ENCODE results near the gene CNIH2. TPM values are rescaled to one million over a fixed set of nuclear protein-coding genes. Genes with fewer than 3 reads are reported as not detected.

CNIH2 gene
- total RNA-seq, 1 donor from 2014 or later: 21.3 TPM

DNA sequence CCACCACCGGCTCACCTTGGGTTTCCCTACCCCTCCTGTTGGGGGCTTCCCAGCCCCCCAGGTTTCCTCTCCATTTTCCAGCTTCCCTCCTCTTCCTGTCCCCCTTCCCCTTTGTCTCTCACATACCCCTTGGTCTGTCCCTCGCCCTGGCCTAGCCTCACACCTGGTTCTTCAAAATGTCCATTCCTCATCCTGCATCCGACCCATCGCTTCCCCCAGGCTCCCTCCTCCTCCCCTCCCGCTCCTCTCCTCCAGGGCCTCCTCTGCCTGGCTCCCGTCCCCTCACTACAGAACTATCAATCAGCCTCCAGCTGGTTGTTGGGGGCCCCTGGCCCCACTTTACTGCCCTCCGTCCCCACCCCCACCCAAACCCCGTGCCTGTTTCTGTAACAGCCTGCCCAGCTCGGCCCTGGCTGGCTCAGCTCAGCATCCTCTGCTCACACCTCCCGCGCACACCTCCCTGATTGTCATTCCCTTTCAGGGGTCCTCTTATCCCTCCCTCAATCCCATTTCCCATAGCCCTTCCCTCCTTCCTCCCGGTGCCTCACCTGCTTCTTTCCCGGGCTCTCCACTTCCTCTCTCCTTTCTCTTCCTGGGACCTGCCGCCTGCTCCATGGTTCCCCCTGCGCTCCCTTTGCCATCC is 1.2 kb downstream of the CNIH2 start:
- Mint-ChIP-seq H3K9me3 (no peaks in the 10 kb centered on the region), H3K36me3 (no peaks in the 10 kb centered on the region), H3K27me3 (peaks cover 4% of the 10 kb centered on the region)

DNA sequence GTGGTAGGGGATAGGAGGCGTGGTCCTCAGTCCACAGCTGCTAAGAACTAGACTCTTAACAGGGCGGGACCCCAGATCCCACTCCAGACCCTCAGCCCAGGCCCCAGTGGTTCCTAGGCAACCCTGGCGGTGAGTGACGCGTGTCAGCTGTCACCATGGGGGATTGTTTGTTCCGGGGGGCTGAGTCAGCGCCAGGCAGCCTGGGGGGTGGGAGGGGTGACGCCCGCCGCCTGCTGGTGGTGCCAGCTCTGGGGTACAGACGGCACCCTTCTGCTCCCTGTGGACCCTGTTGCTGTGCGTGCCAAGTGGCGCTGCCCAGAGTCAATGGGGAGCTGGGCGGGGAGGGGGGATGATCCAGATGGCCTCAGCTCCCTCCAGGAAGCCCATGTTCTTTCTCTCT is 2.5 kb downstream of the CNIH2 start:
- TF ChIP-seq, protein P1, sequence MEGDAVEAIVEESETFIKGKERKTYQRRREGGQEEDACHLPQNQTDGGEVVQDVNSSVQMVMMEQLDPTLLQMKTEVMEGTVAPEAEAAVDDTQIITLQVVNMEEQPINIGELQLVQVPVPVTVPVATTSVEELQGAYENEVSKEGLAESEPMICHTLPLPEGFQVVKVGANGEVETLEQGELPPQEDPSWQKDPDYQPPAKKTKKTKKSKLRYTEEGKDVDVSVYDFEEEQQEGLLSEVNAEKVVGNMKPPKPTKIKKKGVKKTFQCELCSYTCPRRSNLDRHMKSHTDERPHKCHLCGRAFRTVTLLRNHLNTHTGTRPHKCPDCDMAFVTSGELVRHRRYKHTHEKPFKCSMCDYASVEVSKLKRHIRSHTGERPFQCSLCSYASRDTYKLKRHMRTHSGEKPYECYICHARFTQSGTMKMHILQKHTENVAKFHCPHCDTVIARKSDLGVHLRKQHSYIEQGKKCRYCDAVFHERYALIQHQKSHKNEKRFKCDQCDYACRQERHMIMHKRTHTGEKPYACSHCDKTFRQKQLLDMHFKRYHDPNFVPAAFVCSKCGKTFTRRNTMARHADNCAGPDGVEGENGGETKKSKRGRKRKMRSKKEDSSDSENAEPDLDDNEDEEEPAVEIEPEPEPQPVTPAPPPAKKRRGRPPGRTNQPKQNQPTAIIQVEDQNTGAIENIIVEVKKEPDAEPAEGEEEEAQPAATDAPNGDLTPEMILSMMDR (conservative IDR thresholded peaks at IDR 0.05): no peak
- no peak for DNase-seq (ENCODE audit: extremely low spot score, unreplicated experiment)
- no peaks in the 10 kb centered on the region for H3K9me3 Mint-ChIP-seq
- peak overlapping the region; percentile 81 for H3K4me3 Mint-ChIP-seq
- H3K4me1 Mint-ChIP-seq (ENCODE audit: unreplicated experiment): peaks cover 21% of the 10 kb centered on the region
- peaks cover 4% of the 10 kb centered on the region for H3K27me3 Mint-ChIP-seq
- H3K36me3 Mint-ChIP-seq: no peaks in the 10 kb centered on the region
- H3K27ac Mint-ChIP-seq: no peak overlapping the region

More for the DNA sequence above, 1.2 kb downstream of the CNIH2 start:
- Mint-ChIP-seq H3K4me1 (ENCODE audit: unreplicated experiment) (peaks cover 21% of the 10 kb centered on the region), H3K27ac (peak overlapping the region; percentile 36), H3K4me3 (peak overlapping the region; percentile 81)
- TF ChIP-seq, protein P1 (conservative IDR thresholded peaks at IDR 0.05): no peak
- DNase-seq (ENCODE audit: extremely low spot score, unreplicated experiment): no peak

DNA sequence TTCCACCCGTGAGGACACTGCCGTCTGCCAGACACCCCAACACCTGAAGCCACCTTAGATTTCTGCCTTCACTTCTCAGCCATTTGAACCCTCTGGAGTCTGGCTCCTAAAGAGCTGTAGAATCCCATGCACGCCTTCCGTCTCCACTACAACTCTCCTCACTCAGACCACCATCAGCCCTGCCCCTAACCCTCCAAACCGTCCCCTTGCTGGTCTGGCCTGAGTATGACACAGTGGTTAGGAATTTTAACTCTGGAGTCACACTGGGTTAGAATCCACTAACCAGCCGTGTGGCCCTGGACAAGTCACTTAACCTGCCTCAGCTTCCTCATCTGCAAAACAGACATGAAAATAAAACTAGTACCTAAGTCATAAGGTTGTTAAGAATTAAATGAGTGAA is 3.0 kb downstream of the CNIH2 start:
- no peaks in the 10 kb centered on the region for H3K36me3 Mint-ChIP-seq
- TF ChIP-seq, protein P1 (conservative IDR thresholded peaks at IDR 0.05): no peak

DNA sequence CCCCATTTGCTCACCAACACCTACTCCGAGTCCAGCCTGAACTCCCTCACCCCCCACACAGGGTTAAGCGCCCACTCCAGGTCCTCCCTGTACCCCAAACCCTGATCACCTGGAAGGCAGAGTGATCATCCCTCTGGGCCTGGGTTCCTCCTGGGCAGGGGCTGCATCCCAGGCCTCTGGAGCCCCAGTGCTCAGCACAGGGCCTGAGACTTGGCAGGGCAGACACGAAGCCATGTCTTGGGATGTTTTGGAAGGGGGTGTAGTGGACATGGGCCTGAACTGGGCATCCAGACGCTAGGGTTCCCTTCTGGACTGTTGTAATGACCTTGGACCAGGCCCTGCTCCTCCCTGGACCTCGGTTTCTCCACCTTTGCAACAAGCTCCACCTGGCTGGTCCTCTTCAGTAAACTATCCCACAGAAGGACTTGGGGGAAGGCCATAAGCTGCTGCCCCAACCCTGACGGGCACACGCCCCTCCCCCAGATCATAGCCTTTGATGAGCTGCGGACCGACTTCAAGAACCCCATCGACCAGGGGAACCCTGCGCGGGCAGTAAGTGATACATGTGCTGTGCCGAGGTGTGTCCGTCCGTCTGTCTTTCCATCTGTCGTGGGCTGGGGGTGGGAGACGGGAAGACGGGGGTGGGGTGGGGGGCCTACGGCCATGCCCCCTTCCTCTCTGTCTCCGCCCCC is 3.9 kb downstream of the CNIH2 start:
- peaks cover 4% of the 10 kb centered on the region for H3K27me3 Mint-ChIP-seq
- H3K27ac Mint-ChIP-seq: peak overlapping the region; percentile 79
- DNase-seq (ENCODE audit: extremely low spot score, unreplicated experiment): no peak
- no peaks in the 10 kb centered on the region for H3K9me3 Mint-ChIP-seq
- TF ChIP-seq, protein P1 (conservative IDR thresholded peaks at IDR 0.05): no peak
- peaks cover 21% of the 10 kb centered on the region for H3K4me1 Mint-ChIP-seq (ENCODE audit: unreplicated experiment)
- H3K36me3 Mint-ChIP-seq: no peaks in the 10 kb centered on the region
- peak overlapping the region; percentile 69 for H3K4me3 Mint-ChIP-seq

More for the DNA sequence above, 3.0 kb downstream of the CNIH2 start:
- Mint-ChIP-seq H3K9me3 (no peaks in the 10 kb centered on the region), H3K4me3 (peak overlapping the region; percentile 69), H3K27me3 (peaks cover 4% of the 10 kb centered on the region), H3K4me1 (ENCODE audit: unreplicated experiment) (peaks cover 21% of the 10 kb centered on the region), H3K27ac (peak overlapping the region; percentile 79)
- no peak for DNase-seq (ENCODE audit: extremely low spot score, unreplicated experiment)

DNA sequence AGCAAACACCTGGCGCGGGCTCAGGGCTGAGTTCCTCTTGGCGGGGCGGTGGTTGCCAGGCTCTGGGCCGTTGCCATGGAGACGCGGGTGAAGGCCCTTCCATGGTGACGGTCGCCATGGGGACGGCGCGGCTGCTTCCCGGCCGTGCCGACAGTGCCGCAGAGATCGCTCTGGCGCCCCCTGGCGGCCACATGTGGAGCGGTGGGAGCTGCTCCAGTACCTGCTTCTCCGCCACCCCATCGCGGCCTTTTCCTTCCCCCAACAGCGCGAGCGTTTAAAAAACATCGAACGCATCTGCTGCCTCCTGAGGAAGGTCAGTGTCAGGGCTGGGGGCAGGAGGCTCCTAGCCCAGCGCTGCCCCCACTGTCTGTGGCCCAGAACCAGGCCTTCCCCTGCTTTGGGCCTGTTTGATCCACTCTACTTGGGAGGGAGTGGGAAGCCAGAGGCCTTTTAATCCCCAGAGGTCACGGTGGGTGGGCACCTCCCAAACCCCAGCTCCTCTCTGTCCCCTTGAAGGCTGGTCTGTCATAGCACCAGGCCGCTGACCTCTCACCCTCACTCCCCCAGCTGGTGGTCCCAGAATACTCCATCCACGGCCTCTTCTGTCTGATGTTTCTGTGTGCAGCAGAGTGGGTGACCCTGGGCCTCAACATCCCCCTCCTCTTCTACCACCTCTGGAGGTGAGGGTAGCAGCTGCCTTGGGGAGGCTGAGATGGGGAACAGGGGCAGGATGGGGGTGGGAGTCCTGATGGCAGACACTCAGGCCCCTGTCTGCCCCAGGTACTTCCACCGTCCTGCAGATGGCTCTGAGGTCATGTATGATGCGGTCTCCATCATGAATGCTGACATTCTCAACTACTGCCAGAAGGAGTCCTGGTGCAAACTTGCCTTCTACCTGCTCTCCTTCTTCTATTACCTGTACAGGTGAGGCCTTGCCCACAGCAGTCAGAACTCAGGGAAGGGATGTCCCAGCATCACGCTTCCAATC is 4.8 kb downstream of the CNIH2 start:
- H3K9me3 Mint-ChIP-seq: no peaks in the 10 kb centered on the region
- H3K36me3 Mint-ChIP-seq: no peaks in the 10 kb centered on the region
- TF ChIP-seq, protein P1 (conservative IDR thresholded peaks at IDR 0.05): peak; percentile 99
- H3K27me3 Mint-ChIP-seq: peaks cover 4% of the 10 kb centered on the region
- H3K4me1 Mint-ChIP-seq (ENCODE audit: unreplicated experiment): peaks cover 21% of the 10 kb centered on the region
- peak overlapping the region; percentile 79 for H3K27ac Mint-ChIP-seq
- H3K4me3 Mint-ChIP-seq: peak overlapping the region; percentile 59
- DNase-seq (ENCODE audit: extremely low spot score, unreplicated experiment): peak; percentile 100
